Psoas muscle (tissue), 8 donors: Measurements from ENCODE around the gene LGR4. TPM values are rescaled to one million over a fixed set of nuclear protein-coding genes. Genes with fewer than 3 reads are reported as not detected.

Experiments used
- ATAC-seq, 4 donors: fragments of 200-7000 bp; cut with Tn5 transposase; one replicate each; pipeline ENCODE4 v1.9.1; 2020; ENCODE audit warnings: moderate library complexity in 3 of 4, mild to moderate bottlenecking in 2 of 4
- DNase-seq, 2 donors: peaks; one replicate each; pipeline ENCODE4 v3.0.0-alpha.2; 2020
- H3K27ac ChIP-seq: fragments of 200-600 bp; one replicate; pipeline ENCODE4 v1.8.0; 2022
- H3K27me3 ChIP-seq, 3 donors: fragments of 200-600 bp in 1 of 3; one replicate each; pipeline versions ENCODE4 v1.6.1 to v1.8.0; 2013 to 2022; ENCODE audit warnings: low read length in 2 of 3, mild to moderate bottlenecking in 2 of 3, moderate library complexity in 1 of 3; ENCODE audit not compliant: insufficient read depth in 3 of 3
- H3K36me3 ChIP-seq, 2 donors: fragments of 200-600 bp in 1 of 2; one replicate each; pipeline versions ENCODE4 v1.6.1 to v1.8.0; 2013 to 2022; ENCODE audit warnings: low read depth in 1 of 2, mild to moderate bottlenecking in 1 of 2, moderate library complexity in 1 of 2; ENCODE audit not compliant: insufficient read depth in 1 of 2
- H3K4me1 ChIP-seq: fragments of 200-600 bp; one replicate; pipeline ENCODE4 v1.8.0; 2022
- H3K4me3 ChIP-seq: fragments of 200-600 bp; one replicate; pipeline ENCODE4 v1.8.0; 2022; ENCODE audit warnings: mild to moderate bottlenecking
- H3K9me3 ChIP-seq: fragments of 200-600 bp; one replicate; pipeline ENCODE4 v1.8.0; 2022
- CTCF ChIP-seq: fragments of 200-600 bp; IDR thresholded peaks from one replicate; pipeline ENCODE4 v1.8.0; 2022; ENCODE audit warnings: antibody characterized with exemption
- WGBS, 3 donors: extraction: QIAGEN DNeasy Blood & Tissue Kit; methylation state at CpG; one replicate each; pipeline versions ENCODE4 v1.1.6 to v1.1.7; 2013; 5-methylcytosine and 5-hydroxymethylcytosine counted together
- intact Hi-C, 2 donors: fragments of 100-400 bp; cut with DNase I; formaldehyde crosslinking; loops; one replicate each; pipeline versions ENCODE4 v1.11.0 to v1.14.2; 2022
- polyA plus RNA-seq, 3 donors: library from polyadenylated mRNA; stranded (reverse); fragments of 200-250 nt; gene quantifications; one replicate each; pipeline ENCODE4 v1.2.3, GENCODE V29; 2013
- total RNA-seq, 4 donors: library from RNA; stranded (reverse); fragmentation: NEBNext Ultra II Directional in 2 of 4; extraction: Animal tissue kit (Norgen Biotek cat#: 25700) in 2 of 4; gene quantifications; one replicate each; pipeline versions ENCODE4 v1.2.1 to v1.2.4, GENCODE V29; 2021 to 2023
- donor health status: healthy with polysubstance abuse.
- donor health status: DM: no; HTN: no; CAD: no; lungs with moderate emphysema.
- donor health status: Bipolar disorder and iron deficiency.
- donor health status: healthy.
- donor health status: DM: yes; HTN: yes; CAD: no.
- donor health status: DM: no; HTN: no; CAD: no.
- donor health status: DM: no; HTN: no; CAD: no.
- donor health status: DM: yes; HTN: yes; CAD: no.

Gene LGR4
- total and polyA plus RNA-seq, 7 donors: 3.9 to 15.2 (median 8.0) TPM

- intact Hi-C loops: no loop called here
- Histone ChIP-seq H3K9me3 (no peaks in the 10 kb centered on the region), H3K4me3 (no peak overlapping the region), H3K36me3 (no peaks in the 10 kb centered on the region), H3K4me1 (peaks cover 8% of the 10 kb centered on the region), H3K27ac (no peak overlapping the region), H3K27me3 (no peaks in the 10 kb centered on the region)
- DNase-seq (no peak), ATAC-seq (no peak)
- no peak for TF ChIP-seq CTCF
- WGBS, 3 donors: 69 to 78% (median 69%) methylated on average over 2 of the region's 2 CpGs
Measured at GRCh38 chr11:27456140-27456794, 16.3 kb downstream of the LGR4 start.

- WGBS, 3 donors: 95 to 97% (median 96%) methylated on average over 4 of the region's 4 CpGs
- Histone ChIP-seq H3K4me1 (peaks cover 12% of the 10 kb centered on the region), H3K27me3 (no peaks in the 10 kb centered on the region), H3K27ac (no peak overlapping the region), H3K36me3 (no peaks in the 10 kb centered on the region), H3K9me3 (no peaks in the 10 kb centered on the region), H3K4me3 (no peak overlapping the region)
- DNase-seq (no peak), ATAC-seq (no peak)
- intact Hi-C loops: no loop called here
- TF ChIP-seq CTCF: no peak
Measured at GRCh38 chr11:27455667-27456066, 16.9 kb downstream of the LGR4 start.

- no peak for TF ChIP-seq CTCF
- H3K9me3 ChIP-seq: no peaks in the 10 kb centered on the region
- no peaks in the 10 kb centered on the region for H3K27me3 ChIP-seq
- intact Hi-C loops: no loop called here
- DNase-seq (no peak), ATAC-seq (no peak)
- WGBS, 3 donors: 90 to 97% (median 93%) methylated on average over 1 of the region's 1 CpG
- H3K4me1 ChIP-seq: peaks cover 12% of the 10 kb centered on the region
- H3K36me3 ChIP-seq: no peaks in the 10 kb centered on the region
- H3K4me3 ChIP-seq: no peak overlapping the region
- no peak overlapping the region for H3K27ac ChIP-seq
Measured at GRCh38 chr11:27453701-27454100, 18.9 kb downstream of the LGR4 start.

GRCh38 chr11:27452147-27452546 is 20.4 kb downstream of the LGR4 start:
- H3K4me3 ChIP-seq: no peak overlapping the region
- ATAC-seq (no peak), DNase-seq (no peak)
- TF ChIP-seq CTCF: no peak
- no peaks in the 10 kb centered on the region for H3K9me3 ChIP-seq
- H3K36me3 ChIP-seq: no peaks in the 10 kb centered on the region
- H3K27me3 ChIP-seq: no peaks in the 10 kb centered on the region
- intact Hi-C loops: no loop called here
- H3K4me1 ChIP-seq: peaks cover 8% of the 10 kb centered on the region
- WGBS, 3 donors: 87 to 98% (median 92%) methylated on average over 3 of the region's 3 CpGs
- no peak overlapping the region for H3K27ac ChIP-seq
